ENCODE measurements around the gene CAST.

GRCh38 chr5:96669909-96670308 is 7.7 kb downstream of the CAST start:
- TF ChIP-seq CTCF (IDR thresholded peaks at IDR 0.05): no peak
- no peak for TF ChIP-seq POLR2A (IDR thresholded peaks at IDR 0.05)

All from adrenal gland (tissue), 5 donors.